DND-41 (cell line): ENCODE measurements around the gene HPCAL1.

Experiments used
- EZH2 ChIP-seq: IDR thresholded peaks from 3 replicates; pipeline ENCODE4 v1.6.1; 2012; ENCODE audit warnings: borderline replicate concordance, low read depth, mild to moderate bottlenecking, moderate library complexity, low read length, inconsistent platforms; ENCODE audit not compliant: severe bottlenecking
- TF ChIP-seq, protein P1 (sequence below): IDR thresholded peaks from 2 replicates; pipeline ENCODE4 v1.5.1; 2012; ENCODE audit warnings: borderline replicate concordance, low read length, moderate library complexity, mild to moderate bottlenecking; ENCODE audit not compliant: poor library complexity, severe bottlenecking; ENCODE audit errors: extremely low read depth

DNA sequence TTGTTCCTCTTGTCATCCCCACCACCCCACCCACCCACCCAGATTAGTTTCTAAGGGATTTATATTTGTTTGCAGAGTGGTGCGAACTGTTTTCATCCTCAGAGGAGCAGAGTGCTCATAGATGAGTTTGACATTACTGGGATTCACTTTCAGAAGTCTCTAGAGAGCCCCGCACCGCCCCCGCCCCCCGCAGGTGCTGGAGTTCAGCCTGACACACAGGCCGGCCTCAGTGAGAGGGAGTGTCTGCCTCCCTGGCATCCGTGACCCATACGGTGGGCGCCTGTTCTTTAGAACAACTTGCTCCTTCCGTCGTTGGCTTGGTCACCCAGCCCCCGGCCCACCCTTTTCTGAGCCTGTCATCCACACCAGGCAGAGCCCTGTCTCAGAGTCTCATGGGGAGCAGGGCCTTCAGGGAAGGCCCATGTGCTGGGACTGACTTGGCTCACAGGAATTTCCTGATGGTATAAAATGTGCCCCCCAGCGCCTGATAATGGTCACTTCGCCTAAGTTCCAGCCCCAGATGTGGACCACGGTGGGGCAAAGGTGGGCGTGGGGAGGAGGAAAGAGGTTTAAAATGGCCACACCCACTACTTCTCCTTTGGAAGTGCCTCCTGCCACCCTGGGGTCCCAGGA lies 44.3 kb downstream of the HPCAL1 start:
- TF ChIP-seq, protein P1, sequence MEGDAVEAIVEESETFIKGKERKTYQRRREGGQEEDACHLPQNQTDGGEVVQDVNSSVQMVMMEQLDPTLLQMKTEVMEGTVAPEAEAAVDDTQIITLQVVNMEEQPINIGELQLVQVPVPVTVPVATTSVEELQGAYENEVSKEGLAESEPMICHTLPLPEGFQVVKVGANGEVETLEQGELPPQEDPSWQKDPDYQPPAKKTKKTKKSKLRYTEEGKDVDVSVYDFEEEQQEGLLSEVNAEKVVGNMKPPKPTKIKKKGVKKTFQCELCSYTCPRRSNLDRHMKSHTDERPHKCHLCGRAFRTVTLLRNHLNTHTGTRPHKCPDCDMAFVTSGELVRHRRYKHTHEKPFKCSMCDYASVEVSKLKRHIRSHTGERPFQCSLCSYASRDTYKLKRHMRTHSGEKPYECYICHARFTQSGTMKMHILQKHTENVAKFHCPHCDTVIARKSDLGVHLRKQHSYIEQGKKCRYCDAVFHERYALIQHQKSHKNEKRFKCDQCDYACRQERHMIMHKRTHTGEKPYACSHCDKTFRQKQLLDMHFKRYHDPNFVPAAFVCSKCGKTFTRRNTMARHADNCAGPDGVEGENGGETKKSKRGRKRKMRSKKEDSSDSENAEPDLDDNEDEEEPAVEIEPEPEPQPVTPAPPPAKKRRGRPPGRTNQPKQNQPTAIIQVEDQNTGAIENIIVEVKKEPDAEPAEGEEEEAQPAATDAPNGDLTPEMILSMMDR = no peak
- TF ChIP-seq EZH2 = no peak
